Right lung (tissue), 5 donors: ENCODE measurements around the gene B4GALT2. TPM values are rescaled to one million over a fixed set of nuclear protein-coding genes. Genes with fewer than 3 reads are reported as not detected.

ENCODE experiments used
- DNase-seq, 2 donors: peaks; one replicate each; pipeline ENCODE4 v3.0.0-alpha.2; 2013
- polyA plus RNA-seq, 5 donors: library from polyadenylated mRNA; unstranded; fragments of 120-200 nt; gene quantifications; one replicate each; pipeline versions ENCODE4 v1.2.1 to v1.2.3, GENCODE V29; 2013; ENCODE audit warnings: inconsistent platforms in 1 of 5, low replicate concordance in 1 of 5; ENCODE audit not compliant: insufficient read length in 5 of 5, insufficient read depth in 1 of 5

Gene B4GALT2
- polyA plus RNA-seq, 5 donors: 32.0 to 70.2 (median 40.1) TPM

DNA sequence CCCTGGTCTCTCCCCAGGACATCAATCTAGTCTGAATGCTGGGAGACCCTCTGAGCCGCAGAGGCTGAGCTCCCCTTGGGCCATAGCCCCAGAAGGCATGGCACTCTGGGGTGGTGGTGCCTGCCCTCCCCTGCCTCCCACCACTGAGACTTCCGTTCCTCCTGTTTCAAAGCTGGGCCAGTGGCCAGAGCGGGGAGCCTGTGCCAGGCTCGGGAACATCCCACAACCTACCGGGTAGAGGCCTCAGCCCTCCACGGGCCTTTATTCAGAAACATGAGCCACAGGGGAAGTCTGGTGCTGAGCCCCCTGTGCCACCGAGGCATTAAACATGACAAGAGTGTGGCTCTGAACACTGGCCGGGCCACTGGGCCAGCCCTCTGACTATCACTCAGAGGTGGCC is 20.4 kb downstream of the B4GALT2 start:
- DNase-seq: no peak

GRCh38 chr1:44000122-44000665 is 21.2 kb downstream of the B4GALT2 start:
- DNase-seq: no peak

- DNase-seq: no peak
Observed at GRCh38 chr1:44002165-44002564, 23.2 kb downstream of the B4GALT2 start.

DNA sequence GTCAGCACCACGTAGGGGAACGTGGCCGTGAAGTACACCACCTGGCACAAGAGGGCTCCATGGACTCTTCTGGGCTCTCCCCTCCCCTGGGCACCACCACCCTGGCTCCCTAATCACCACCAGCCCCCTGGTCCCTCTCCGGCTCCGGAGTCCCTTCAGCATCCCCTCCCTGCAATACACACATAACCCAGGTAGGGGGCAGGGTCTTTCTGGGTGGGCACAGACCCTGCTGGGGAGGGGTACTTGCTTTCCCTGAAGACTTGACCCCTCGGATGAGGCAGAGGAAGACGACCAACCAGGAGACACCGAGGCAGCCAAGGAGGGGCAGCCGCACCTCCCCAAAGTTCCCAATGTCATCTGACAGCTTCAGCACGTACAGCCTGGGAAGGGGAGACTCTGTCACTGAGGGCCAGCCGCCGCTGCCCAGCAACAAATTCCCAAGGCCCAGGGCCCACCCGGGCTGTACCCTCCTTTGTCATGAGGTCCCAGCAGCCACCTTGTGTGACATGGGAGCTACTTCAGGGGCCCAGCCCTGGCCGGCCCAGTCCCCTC is 23.7 kb downstream of the B4GALT2 start:
- DNase-seq: no peak

- DNase-seq: no peak
Observed at GRCh38 chr1:44008259-44008658, 29.2 kb downstream of the B4GALT2 start.

DNA sequence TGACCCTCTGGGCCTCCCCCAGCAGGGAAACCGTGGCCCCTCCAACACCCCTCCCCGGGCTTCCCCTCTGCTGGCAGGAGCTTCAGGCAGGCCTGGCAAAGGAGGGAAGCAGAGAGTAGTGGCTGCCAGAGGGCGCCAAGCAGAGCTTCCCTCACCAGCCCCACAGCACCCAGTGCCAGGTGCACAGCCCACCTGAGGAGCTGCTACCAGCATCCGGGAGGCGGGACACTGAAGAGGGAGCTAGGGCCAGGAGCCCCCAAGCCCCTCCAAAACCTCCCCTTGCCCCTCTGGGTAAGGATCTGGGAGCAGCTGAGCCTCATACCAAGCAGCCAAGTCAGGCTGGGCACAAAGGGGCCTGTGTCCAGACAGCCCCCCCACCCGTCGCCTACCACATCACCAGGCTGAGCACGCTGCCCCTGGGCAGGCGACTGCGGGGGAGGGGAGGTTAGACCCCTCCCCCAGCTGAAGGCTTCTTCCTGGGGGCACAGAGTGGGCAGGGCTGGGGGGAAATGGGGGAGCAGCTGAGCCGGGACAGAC is 32.0 kb downstream of the B4GALT2 start:
- no peak for DNase-seq

DNA sequence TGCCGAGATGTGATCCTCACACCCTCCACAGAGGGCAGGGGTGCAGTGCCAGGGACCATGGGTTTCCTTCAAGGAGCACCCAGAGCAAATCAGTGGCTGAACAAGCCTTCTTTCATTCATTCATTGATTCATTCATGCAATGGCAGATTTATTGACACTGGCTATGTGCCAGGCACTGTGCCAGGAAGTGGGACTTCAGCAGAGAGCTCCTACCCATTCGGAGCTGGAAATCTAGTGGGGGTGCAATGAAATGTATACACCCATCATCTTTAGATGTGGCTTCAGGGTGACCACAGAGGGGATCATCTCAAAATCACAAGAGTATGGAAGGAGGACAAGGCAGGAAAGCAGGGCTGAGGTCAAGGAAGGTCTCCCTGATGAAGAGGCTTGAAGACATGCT is 33.4 kb downstream of the B4GALT2 start:
- DNase-seq: no peak

GRCh38 chr1:44012941-44013609 is 34.1 kb downstream of the B4GALT2 start:
- DNase-seq: no peak

DNA sequence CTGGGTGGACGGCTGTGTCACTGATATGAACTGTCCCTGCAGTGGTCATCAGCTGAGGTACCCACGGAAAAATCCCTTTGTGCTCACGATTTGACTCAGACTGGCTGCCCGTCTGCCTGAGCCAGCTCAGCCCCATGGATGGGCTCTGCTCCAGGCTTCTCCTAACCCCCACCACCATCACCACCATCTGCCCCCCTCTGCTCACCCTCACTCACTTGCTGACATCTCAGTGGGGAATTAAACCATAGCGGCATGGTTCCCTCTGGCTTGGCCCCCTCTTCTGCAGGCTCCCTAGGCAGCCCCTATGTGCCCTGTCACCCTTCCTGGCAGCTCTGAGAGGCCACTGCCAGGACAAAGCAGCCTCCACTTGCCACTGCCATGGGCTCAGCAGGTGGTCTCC is 34.9 kb downstream of the B4GALT2 start:
- DNase-seq: no peak

GRCh38 chr1:44014365-44015104 is 35.5 kb downstream of the B4GALT2 start:
- DNase-seq: no peak

DNA sequence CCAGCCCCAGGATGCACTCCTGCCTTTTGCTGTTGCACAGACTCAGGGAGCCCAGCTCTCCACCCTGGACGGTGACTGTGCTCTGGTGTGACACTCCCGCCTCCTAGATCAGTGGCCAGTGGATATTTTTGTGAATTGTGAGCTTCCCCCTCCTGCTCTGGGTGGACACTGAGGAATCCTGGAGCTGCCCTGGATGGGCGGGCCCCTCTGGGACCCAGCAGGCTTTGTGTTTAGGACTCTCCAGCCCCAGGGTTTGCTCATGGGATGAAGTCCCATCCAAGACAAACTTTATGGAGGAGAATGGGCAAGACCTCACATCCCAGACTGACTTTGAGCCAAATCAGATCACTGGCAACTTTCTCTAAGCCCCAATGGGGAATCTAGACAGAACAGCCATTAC is 36.2 kb downstream of the B4GALT2 start:
- DNase-seq: no peak

DNA sequence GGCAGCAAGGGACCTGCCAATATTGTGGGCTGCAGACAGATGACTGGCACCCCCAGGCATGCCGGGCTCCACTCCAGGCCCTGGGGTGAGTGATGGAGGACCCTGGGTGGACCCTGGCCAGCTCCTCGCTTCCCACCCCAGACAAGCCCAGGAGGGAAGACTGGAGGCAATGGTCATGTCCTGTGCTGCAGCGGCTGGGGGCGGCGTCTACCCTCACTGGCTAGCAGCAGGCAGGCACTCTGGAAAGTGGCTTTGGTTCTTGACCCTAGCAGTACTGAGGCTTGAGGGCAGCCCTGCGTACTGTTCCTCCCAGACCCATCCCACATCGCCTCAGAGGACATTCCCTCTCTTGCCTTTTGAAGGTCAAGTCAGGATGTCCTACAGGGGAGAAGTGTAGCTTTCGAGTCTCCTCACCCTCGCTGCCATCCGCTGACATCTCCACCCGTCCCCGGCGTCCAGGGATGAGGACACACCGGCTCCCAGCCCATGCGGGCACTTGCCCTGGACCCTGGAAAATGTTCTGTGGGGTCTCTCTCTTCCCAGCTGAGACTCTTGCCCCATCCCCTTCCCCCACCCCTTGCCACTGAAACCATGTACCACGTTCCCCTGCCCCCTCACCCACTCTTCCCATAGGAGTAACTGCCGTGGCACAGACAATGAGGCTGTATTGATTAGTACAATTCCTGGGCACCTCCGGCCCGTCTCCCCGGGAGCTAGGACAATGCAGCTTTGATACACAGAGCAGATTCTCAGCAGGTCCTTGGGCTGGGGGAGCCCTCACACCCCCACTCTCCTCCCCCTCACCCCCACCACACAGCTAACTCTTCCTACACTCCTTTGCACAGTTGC is 37.3 kb downstream of the B4GALT2 start:
- no peak for DNase-seq

GRCh38 chr1:44016890-44017400 is 37.9 kb downstream of the B4GALT2 start:
- no peak for DNase-seq

- peak; percentile 66 to 69 for DNase-seq
Observed at GRCh38 chr1:44019466-44019948, 40.5 kb downstream of the B4GALT2 start.

GRCh38 chr1:44020464-44020863 is 41.5 kb downstream of the B4GALT2 start:
- DNase-seq: no peak

GRCh38 chr1:44021156-44021555 is 42.1 kb downstream of the B4GALT2 start:
- no peak for DNase-seq

GRCh38 chr1:44021581-44022321 is 42.7 kb downstream of the B4GALT2 start:
- DNase-seq: no peak

DNA sequence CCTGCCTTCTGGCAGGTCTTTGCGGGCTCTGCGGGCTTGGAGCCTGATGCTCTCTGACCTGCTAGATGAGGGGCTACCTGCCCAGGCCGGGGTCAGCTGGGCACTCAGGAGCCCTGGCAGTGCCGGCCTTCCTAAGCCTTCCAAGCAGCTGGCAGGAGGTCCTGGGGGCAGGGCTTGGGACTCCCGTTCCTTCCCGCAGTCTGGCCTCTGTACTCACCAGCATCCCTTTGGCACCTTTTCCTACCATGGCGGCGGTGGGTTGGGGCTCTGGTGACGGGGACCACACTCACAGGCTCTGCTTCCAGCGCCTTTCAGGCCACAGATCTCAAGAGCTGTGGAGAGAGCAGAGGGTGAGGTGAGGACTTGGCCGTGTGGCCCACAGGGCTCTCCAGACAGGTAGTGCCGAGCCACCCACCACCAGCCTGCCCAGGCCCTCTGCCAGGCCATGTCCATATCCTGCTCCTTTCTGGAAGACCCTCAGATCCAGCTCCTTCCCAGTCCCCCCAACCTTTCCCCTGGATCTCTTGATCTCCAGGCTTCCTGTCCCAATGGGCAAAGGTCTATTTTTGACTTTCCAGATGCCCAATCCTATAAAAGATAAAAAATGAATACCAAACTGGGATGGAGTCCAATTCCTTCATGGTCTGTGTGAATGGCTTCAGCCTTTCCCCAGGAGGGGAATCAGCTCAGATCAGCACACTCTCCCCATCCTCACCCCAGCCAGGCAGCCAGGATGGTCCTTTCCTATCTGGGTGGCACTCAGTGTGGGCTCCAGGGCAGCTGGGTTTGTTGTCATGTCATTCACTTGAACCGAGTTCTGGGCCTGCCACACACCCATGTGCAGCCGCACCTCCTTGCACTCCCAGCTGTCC is 45.3 kb downstream of the B4GALT2 start:
- no peak for DNase-seq

DNA sequence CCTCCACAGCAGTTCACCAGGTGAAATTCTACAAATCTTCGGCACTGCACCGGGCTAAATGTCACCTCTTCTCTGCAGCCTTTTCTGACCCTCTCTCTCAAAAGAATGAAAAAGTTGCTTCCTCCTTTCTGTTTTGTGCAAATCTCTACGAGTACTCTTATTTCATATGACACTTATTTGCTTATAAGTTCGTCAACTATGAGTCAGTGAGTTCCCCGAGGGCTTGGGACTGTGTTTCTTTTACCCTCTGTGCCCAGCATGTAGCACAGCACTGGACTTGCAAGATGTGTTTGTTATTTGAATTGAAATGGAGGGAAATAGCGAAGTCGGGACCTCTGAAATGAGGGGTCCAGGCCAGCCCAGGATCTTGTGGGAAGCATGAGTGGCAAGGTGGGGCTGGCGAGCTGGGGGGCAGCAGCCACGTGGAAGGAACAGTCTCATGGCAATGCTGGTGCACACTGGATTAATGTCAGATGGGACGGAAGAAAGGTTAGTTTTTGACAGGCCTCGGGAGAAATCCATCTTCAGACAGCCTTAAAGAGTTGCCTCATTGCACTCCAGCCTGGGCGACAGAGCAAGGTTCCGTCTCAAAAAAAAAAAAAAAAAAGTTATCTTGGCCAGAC is 46.0 kb downstream of the B4GALT2 start:
- no peak for DNase-seq
